SU-DHL-6 (cell line): ENCODE results near the gene ADH1C.

Experiments
- EZH2phosphoT487 ChIP-seq: fragments of 200-600 bp; sonication (generic), shearing (Covaris generic); conservative IDR thresholded peaks from 2 replicates; pipeline ENCODE4 v1.6.1; 2018; ENCODE audit warnings: mild to moderate bottlenecking, antibody characterized with exemption, low read length, moderate library complexity, mixed read lengths
- TF ChIP-seq, protein P1 (sequence below): fragments of 200-600 bp; sonication (generic); IDR thresholded peaks from one replicate; pipeline ENCODE4 v1.5.1; 2017; ENCODE audit warnings: antibody characterized with exemption, mild to moderate bottlenecking, low read length, moderate library complexity; ENCODE audit not compliant: insufficient read depth, poor library complexity, severe bottlenecking

DNA sequence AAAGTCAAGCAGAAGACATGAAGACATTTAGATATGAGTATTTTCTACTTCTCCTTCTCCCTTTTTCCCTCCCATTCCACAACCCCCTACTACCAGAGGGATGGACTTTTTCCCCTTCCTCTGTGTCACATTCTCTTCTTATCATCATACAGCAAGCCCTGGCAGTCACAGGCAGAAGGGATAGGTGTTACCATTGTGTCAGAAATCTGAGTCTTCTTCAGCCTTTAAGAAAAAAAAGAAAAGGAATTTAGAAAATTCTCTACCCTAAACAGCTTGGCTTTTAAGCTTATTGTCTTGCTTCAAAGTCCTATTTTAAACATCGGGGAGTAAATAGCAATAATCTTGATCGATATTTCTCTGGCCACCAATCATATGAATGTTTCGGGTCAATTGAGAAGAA, 30.9 kb upstream of the ADH1C start:
- TF ChIP-seq, protein P1, sequence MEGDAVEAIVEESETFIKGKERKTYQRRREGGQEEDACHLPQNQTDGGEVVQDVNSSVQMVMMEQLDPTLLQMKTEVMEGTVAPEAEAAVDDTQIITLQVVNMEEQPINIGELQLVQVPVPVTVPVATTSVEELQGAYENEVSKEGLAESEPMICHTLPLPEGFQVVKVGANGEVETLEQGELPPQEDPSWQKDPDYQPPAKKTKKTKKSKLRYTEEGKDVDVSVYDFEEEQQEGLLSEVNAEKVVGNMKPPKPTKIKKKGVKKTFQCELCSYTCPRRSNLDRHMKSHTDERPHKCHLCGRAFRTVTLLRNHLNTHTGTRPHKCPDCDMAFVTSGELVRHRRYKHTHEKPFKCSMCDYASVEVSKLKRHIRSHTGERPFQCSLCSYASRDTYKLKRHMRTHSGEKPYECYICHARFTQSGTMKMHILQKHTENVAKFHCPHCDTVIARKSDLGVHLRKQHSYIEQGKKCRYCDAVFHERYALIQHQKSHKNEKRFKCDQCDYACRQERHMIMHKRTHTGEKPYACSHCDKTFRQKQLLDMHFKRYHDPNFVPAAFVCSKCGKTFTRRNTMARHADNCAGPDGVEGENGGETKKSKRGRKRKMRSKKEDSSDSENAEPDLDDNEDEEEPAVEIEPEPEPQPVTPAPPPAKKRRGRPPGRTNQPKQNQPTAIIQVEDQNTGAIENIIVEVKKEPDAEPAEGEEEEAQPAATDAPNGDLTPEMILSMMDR: no peak
- TF ChIP-seq EZH2phosphoT487: no peak
